ENCODE results near the gene WNT4. TPM values are rescaled to one million over a fixed set of nuclear protein-coding genes. Genes with fewer than 3 reads are reported as not detected.

Gene WNT4
- total and polyA plus RNA-seq, 11 donors: 0.04 to 0.38 (median 0.08) TPM; not detected in 3

- TF ChIP-seq POLR2A (IDR thresholded peaks at IDR 0.05) (no peak), CTCF (IDR thresholded peaks at IDR 0.05) (no peak)
- H3K36me3 ChIP-seq: peaks cover 0 to 46% (median 15%) of the 10 kb centered on the region in 9 donors
- peaks cover 0 to 39% (median 6%) of the 10 kb centered on the region in 12 donors for H3K4me1 ChIP-seq
- intact Hi-C loops (cut with DNase I): loop anchor here in 1 of 10 donors (10.0 kb wide), 1 partner anchor 295 kb away; no protein-coding TSS in a partner anchor
- no peak overlapping the region for H3K4me3 ChIP-seq
- no peak overlapping the region for H3K27ac ChIP-seq
- 94 to 96% (median 95%) methylated on average over 44 of the region's 44 CpGs for WGBS, 4 donors
- DNase-seq (peak in 1 of 5 donors; percentile 13), ATAC-seq (no peak)
- no peaks in the 10 kb centered on the region for H3K9me3 ChIP-seq
- no peaks in the 10 kb centered on the region for H3K27me3 ChIP-seq
Observed at GRCh38 chr1:22119626-22120468, 23.1 kb downstream of the WNT4 start.

- intact Hi-C loops (cut with DNase I): loop anchor here in 1 of 10 donors (10.0 kb wide), 1 partner anchor 296 kb away; no protein-coding TSS in a partner anchor
- no peak for TF ChIP-seq POLR2A (IDR thresholded peaks at IDR 0.05)
- TF ChIP-seq CTCF (IDR thresholded peaks at IDR 0.05): no peak
- Histone ChIP-seq H3K27me3 (no peaks in the 10 kb centered on the region), H3K27ac (no peak overlapping the region), H3K9me3 (no peaks in the 10 kb centered on the region), H3K4me3 (no peak overlapping the region), H3K4me1 (peaks cover 0 to 53% (median 20%) of the 10 kb centered on the region in 12 donors), H3K36me3 (peaks cover 0 to 60% (median 19%) of the 10 kb centered on the region in 9 donors)
- ATAC-seq (no peak), DNase-seq (peak in 1 of 5 donors; percentile 18)
- WGBS, 4 donors: 80 to 92% (median 86%) methylated on average over 7 to 8 of the region's 8 CpGs
Observed at GRCh38 chr1:22118291-22118992, 24.5 kb downstream of the WNT4 start.

GRCh38 chr1:22117851-22118250, 25.0 kb downstream of the WNT4 start:
- Histone ChIP-seq H3K9me3 (no peaks in the 10 kb centered on the region), H3K4me1 (peaks cover 0 to 59% (median 23%) of the 10 kb centered on the region in 12 donors), H3K27ac (no peak overlapping the region), H3K27me3 (no peaks in the 10 kb centered on the region), H3K36me3 (peaks cover 0 to 64% (median 19%) of the 10 kb centered on the region in 9 donors), H3K4me3 (no peak overlapping the region)
- DNase-seq (peak in 1 of 5 donors; percentile 29), ATAC-seq (no peak)
- 77 to 93% (median 90%) methylated on average over 5 of the region's 5 CpGs for WGBS, 4 donors
- no peak for TF ChIP-seq POLR2A (IDR thresholded peaks at IDR 0.05)
- no peak for TF ChIP-seq CTCF (IDR thresholded peaks at IDR 0.05)
- intact Hi-C loops (cut with DNase I): loop anchor here in 1 of 10 donors (10.0 kb wide), 1 partner anchor 297 kb away; no protein-coding TSS in a partner anchor

- DNase-seq (peak in 1 of 5 donors; percentile 1), ATAC-seq (no peak)
- Histone ChIP-seq H3K36me3 (peaks cover 0 to 70% (median 22%) of the 10 kb centered on the region in 9 donors), H3K9me3 (no peaks in the 10 kb centered on the region), H3K27me3 (no peaks in the 10 kb centered on the region), H3K27ac (no peak overlapping the region), H3K4me3 (no peak overlapping the region), H3K4me1 (peaks cover 0 to 60% (median 27%) of the 10 kb centered on the region in 12 donors)
- no peak for TF ChIP-seq POLR2A (IDR thresholded peaks at IDR 0.05)
- no peak for TF ChIP-seq CTCF (IDR thresholded peaks at IDR 0.05)
- intact Hi-C loops (cut with DNase I): loop anchor here in 1 of 10 donors (10.0 kb wide), 1 partner anchor 298 kb away; no protein-coding TSS in a partner anchor
- WGBS, 4 donors: 30 to 51% (median 38%) methylated on average over 4 of the region's 4 CpGs
Observed at GRCh38 chr1:22117238-22117637, 25.7 kb downstream of the WNT4 start.

Data from heart left ventricle (tissue), 16 donors.